ENCODE measurements around the gene SNX19. TPM values are rescaled to one million over a fixed set of nuclear protein-coding genes. Genes with fewer than 3 reads are reported as not detected.
A peak's percentile ranks its signal among the peaks of the same experiment; 100 is the strongest.

SNX19 gene
- total and polyA plus RNA-seq, 2 donors = 37.8 to 54.8 TPM

GRCh38 chr11:130916910-130917309, 631 bp upstream of the SNX19 start:
- Histone ChIP-seq H3K4me1 (ENCODE audit: insufficient read depth) (no peaks in the 10 kb centered on the region), H3K4me3 (ENCODE audit: low read depth, low read length) (peak overlapping the region; percentile 88), H3K27ac (ENCODE audit: low read depth) (no peak overlapping the region), H3K36me3 (ENCODE audit: insufficient read depth) (no peaks in the 10 kb centered on the region)
- DNase-seq (ENCODE audit: extremely low spot score) = no peak
- WGBS = 71% methylated on average over 8 of the region's 8 CpGs

DNA sequence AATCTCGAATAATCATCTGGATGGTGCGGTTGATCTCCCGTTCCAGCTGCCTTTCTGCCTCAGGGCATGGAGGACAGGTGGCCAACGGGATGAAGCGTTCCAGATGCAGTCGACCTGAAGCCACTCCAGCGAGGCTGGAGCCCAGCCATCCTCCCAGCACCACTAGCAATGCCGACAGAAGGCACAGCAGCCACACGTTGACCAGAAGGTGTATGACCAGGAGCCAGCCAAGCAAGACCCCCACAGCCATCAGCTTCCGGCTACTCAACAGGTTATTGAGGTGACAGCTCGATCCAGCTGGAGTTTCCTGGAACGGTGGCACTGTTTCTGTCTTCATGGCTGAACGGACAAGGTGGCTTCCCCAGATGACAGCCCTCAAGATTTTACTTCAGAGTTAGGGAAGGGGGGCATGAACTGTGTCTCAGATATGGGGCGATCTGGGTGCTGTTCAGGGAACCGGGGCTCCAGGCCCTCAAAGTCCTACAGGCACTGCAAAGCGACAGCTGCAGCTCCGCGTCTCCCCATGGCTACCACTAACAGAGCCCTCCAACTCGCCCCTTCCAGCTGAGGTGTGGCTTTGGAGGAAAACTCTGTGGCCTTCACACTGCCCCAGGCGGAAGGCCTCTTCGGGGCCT, 559 bp downstream of the SNX19 start:
- WGBS = 35% methylated on average over 21 of the region's 21 CpGs

GRCh38 chr11:130913268-130913667, 3.0 kb downstream of the SNX19 start:
- WGBS = 87% methylated on average over 2 of the region's 2 CpGs
- Histone ChIP-seq H3K27ac (ENCODE audit: low read depth) (no peak overlapping the region), H3K4me1 (ENCODE audit: insufficient read depth) (no peaks in the 10 kb centered on the region), H3K36me3 (ENCODE audit: insufficient read depth) (no peaks in the 10 kb centered on the region), H3K4me3 (ENCODE audit: low read depth, low read length) (no peak overlapping the region)
- DNase-seq (ENCODE audit: extremely low spot score) = no peak

More for the DNA sequence above, 559 bp downstream of the SNX19 start:
- no peak for DNase-seq (ENCODE audit: extremely low spot score)
- H3K4me1 ChIP-seq (ENCODE audit: insufficient read depth) = no peaks in the 10 kb centered on the region
- peak overlapping the region; percentile 88 for H3K4me3 ChIP-seq (ENCODE audit: low read depth, low read length)
- no peaks in the 10 kb centered on the region for H3K36me3 ChIP-seq (ENCODE audit: insufficient read depth)
- H3K27ac ChIP-seq (ENCODE audit: low read depth) = peak overlapping the region; percentile 64

DNA sequence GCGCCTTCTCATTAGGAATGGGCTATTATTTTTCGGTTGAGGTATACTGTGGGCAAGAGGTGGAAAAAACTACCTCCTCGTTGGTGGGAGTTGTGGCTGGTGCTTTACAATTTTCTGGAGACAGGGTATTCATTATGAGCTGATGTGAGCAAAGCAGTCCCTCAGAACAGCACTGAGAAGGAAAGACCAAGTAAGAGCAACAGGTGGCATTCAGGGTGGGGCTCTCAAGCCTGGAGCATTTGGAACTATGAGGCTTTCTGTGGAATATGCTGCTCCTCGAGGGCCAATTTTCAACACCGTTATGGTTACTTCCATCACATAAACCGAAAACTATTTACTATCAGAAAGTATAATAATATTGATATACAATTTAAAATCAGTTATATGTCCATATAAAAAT, 3.7 kb downstream of the SNX19 start:
- H3K27ac ChIP-seq (ENCODE audit: low read depth) = no peak overlapping the region
- 91% methylated on average over 6 of the region's 6 CpGs for WGBS
- DNase-seq (ENCODE audit: extremely low spot score) = no peak
- H3K4me3 ChIP-seq (ENCODE audit: low read depth, low read length) = no peak overlapping the region
- peaks cover 4% of the 10 kb centered on the region for H3K36me3 ChIP-seq (ENCODE audit: insufficient read depth)
- H3K4me1 ChIP-seq (ENCODE audit: insufficient read depth) = no peaks in the 10 kb centered on the region

DNA sequence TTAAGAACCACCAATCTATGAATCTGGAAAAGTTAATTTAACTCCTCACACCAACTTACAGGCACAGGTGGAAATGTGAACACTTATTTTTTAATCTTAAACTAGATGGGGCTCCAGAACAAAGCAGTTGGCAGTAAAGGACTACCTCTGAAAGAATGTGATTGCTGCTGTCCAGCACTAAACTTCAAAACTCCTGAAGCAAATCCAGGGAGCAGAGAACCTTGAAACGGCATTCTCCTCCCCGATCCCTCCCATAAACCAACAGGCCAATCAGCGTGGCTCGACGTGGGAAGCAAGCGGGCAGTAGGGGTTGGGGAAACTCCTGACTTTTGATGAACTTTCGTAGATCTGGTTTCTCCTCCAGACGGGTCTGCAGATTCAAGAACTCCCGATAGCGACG, 5.0 kb downstream of the SNX19 start:
- Histone ChIP-seq H3K4me3 (ENCODE audit: low read depth, low read length) (no peak overlapping the region), H3K27ac (ENCODE audit: low read depth) (no peak overlapping the region), H3K4me1 (ENCODE audit: insufficient read depth) (no peaks in the 10 kb centered on the region), H3K36me3 (ENCODE audit: insufficient read depth) (peaks cover 6% of the 10 kb centered on the region)
- DNase-seq (ENCODE audit: extremely low spot score) = no peak
- WGBS = 89% methylated on average over 11 of the region's 11 CpGs

DNA sequence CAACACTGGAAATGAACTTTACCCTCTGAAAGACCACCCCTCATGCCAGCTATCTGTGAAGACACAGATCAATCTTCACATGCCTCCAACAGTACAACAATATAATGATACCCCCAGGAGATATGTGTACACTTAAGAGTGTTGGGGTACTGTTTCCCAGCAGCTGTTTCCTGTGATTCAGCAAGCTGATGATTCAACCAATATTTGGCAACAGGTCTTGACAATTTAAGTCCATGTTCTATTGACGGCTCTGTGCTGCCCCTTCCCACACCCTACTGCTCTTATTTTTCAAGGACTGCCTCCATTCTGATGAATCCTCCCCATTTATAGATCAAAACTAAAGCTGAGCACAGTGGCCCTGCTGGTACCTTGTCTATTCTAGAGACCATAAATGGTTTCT, 6.6 kb downstream of the SNX19 start:
- 58% methylated on average over 1 of the region's 1 CpG for WGBS
- Histone ChIP-seq H3K27ac (ENCODE audit: low read depth) (no peak overlapping the region), H3K4me1 (ENCODE audit: insufficient read depth) (no peaks in the 10 kb centered on the region), H3K36me3 (ENCODE audit: insufficient read depth) (peaks cover 11% of the 10 kb centered on the region), H3K4me3 (ENCODE audit: low read depth, low read length) (no peak overlapping the region)
- DNase-seq (ENCODE audit: extremely low spot score) = no peak

DNA sequence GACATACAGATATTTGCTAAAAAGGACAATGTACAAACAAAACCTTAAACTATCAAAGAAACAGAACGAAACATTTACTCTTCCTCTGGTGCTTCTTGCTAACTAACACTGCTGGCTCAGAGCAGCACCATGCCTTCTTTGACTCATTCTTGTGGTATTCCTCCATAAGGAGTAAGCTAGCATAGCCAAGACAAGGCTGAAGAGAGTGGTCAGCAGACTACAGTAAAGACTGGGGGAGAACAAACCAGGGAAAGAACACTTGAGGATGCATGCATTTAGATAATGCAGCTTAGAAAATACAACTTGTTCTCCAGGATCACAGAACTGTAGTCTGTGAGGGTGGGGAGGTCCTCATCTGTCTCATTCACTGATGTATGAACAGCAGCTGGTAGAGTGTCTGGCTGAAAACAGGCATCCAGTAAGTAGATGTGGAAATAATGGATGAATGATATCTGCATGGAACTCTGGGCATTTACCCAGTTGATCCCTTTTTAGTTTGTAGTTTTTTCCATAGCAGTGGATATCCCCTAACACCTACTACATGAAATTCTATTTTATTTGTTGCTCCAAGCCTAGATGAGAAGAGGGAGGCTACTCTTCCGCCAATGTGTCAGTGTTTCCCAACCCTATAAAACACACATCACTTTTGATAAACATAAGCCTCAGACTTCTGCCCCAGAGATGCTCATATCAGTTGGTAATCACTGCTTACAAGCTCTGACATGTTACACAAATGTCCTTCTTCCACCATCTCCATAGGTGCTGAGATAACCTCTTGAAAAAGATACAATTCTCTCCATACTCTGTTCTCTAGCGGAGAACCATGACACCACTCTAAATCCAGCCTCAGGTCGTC, 7.3 kb downstream of the SNX19 start:
- Histone ChIP-seq H3K36me3 (ENCODE audit: insufficient read depth) (peaks cover 11% of the 10 kb centered on the region), H3K27ac (ENCODE audit: low read depth) (no peak overlapping the region), H3K4me1 (ENCODE audit: insufficient read depth) (no peaks in the 10 kb centered on the region), H3K4me3 (ENCODE audit: low read depth, low read length) (no peak overlapping the region)
- 80% methylated on average over 4 of the region's 4 CpGs for WGBS
- no peak for DNase-seq (ENCODE audit: extremely low spot score)

DNA sequence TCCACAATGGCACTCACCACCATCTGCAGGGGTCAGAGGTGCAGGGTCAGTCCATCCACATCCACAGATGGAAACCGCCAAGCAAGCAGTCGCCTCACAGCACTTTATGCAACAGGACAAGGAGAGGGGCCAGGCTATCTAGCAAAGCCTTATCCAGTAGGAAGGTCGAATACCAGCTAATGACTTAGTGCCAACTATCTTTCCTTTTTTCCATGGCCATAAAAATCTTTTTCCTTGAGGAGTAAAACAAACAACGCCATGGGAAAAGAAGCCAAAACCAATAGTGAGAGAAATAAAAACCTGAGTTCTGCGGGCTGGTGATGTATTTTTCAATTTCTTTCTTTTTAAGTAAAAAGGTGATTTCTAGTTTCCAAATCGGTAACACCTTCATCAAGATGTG, 8.2 kb downstream of the SNX19 start:
- no peak overlapping the region for H3K4me3 ChIP-seq (ENCODE audit: low read depth, low read length)
- no peaks in the 10 kb centered on the region for H3K4me1 ChIP-seq (ENCODE audit: insufficient read depth)
- peaks cover 12% of the 10 kb centered on the region for H3K36me3 ChIP-seq (ENCODE audit: insufficient read depth)
- no peak overlapping the region for H3K27ac ChIP-seq (ENCODE audit: low read depth)
- WGBS = 89% methylated on average over 6 of the region's 6 CpGs
- DNase-seq (ENCODE audit: extremely low spot score) = no peak

GRCh38 chr11:130907229-130907628, 9.1 kb downstream of the SNX19 start:
- Histone ChIP-seq H3K4me3 (ENCODE audit: low read depth, low read length) (no peak overlapping the region), H3K4me1 (ENCODE audit: insufficient read depth) (no peaks in the 10 kb centered on the region), H3K27ac (ENCODE audit: low read depth) (no peak overlapping the region), H3K36me3 (ENCODE audit: insufficient read depth) (peaks cover 16% of the 10 kb centered on the region)
- no peak for DNase-seq (ENCODE audit: extremely low spot score)

GRCh38 chr11:130906616-130907015, 9.7 kb downstream of the SNX19 start:
- H3K36me3 ChIP-seq (ENCODE audit: insufficient read depth) = peaks cover 19% of the 10 kb centered on the region
- 67% methylated on average over 2 of the region's 2 CpGs for WGBS

DNA sequence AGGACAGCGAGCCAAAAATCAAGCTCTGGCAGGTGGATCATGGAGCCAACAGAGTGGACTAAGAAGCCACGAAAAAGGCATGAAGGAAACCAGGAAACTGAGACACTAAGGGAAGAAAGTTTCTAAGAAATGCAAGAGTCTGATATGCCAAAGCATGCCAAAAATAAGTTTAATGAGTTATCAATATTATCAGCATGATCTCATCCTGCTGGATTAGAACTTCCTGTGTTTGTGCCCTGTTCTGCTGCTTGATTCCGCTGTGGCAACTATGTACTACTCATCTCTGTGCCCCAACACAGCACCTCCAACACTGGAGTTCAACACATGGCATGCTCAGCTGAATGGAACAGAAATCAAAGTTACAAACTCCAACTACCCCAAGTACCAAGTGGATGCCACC, 10.8 kb downstream of the SNX19 start:
- no peaks in the 10 kb centered on the region for H3K4me1 ChIP-seq (ENCODE audit: insufficient read depth)
- H3K4me3 ChIP-seq (ENCODE audit: low read depth, low read length) = no peak overlapping the region
- peaks cover 19% of the 10 kb centered on the region for H3K36me3 ChIP-seq (ENCODE audit: insufficient read depth)
- no peak overlapping the region for H3K27ac ChIP-seq (ENCODE audit: low read depth)
- DNase-seq (ENCODE audit: extremely low spot score) = no peak
- 89% methylated on average over 3 of the region's 3 CpGs for WGBS

More at GRCh38 chr11:130906616-130907015, 9.7 kb downstream of the SNX19 start:
- DNase-seq (ENCODE audit: extremely low spot score) = no peak
- Histone ChIP-seq H3K4me3 (ENCODE audit: low read depth, low read length) (no peak overlapping the region), H3K27ac (ENCODE audit: low read depth) (no peak overlapping the region), H3K4me1 (ENCODE audit: insufficient read depth) (no peaks in the 10 kb centered on the region)

DNA sequence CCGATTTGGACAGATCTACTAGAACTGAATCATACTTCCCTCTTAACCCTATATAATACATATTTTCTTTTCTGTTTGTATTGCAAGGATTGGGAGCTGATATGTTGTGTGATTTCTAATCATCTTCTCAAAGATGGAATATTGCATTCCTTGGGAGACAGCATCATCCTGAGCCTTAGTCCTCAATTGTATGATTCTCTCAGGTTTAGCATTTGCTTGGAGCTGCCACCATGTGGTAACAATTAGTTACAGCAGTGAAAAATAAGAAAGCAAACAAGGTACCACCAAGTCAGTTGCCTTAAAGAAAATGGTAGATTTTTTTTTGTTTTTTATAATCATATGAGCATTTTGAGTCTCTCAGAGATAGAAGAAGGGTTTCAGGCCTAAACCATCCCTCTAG, 11.9 kb downstream of the SNX19 start:
- H3K36me3 ChIP-seq (ENCODE audit: insufficient read depth) = peaks cover 25% of the 10 kb centered on the region
- H3K4me3 ChIP-seq (ENCODE audit: low read depth, low read length) = no peak overlapping the region
- no peak overlapping the region for H3K27ac ChIP-seq (ENCODE audit: low read depth)
- WGBS = 98% methylated on average over 1 of the region's 1 CpG
- DNase-seq (ENCODE audit: extremely low spot score) = no peak
- no peaks in the 10 kb centered on the region for H3K4me1 ChIP-seq (ENCODE audit: insufficient read depth)

GRCh38 chr11:130902380-130902779, 13.9 kb downstream of the SNX19 start:
- H3K27ac ChIP-seq (ENCODE audit: low read depth) = no peak overlapping the region

GRCh38 chr11:130899106-130899505, 17.2 kb downstream of the SNX19 start:
- H3K27ac ChIP-seq (ENCODE audit: low read depth) = no peak overlapping the region
- H3K4me1 ChIP-seq (ENCODE audit: insufficient read depth) = no peaks in the 10 kb centered on the region
- no peak overlapping the region for H3K4me3 ChIP-seq (ENCODE audit: low read depth, low read length)
- peaks cover 19% of the 10 kb centered on the region for H3K36me3 ChIP-seq (ENCODE audit: insufficient read depth)
- no peak for DNase-seq (ENCODE audit: extremely low spot score)
- 43% methylated on average over 4 of the region's 4 CpGs for WGBS

More at GRCh38 chr11:130902380-130902779, 13.9 kb downstream of the SNX19 start:
- WGBS = 66% methylated on average over 3 of the region's 3 CpGs
- peaks cover 21% of the 10 kb centered on the region for H3K36me3 ChIP-seq (ENCODE audit: insufficient read depth)
- no peak for DNase-seq (ENCODE audit: extremely low spot score)
- no peaks in the 10 kb centered on the region for H3K4me1 ChIP-seq (ENCODE audit: insufficient read depth)
- H3K4me3 ChIP-seq (ENCODE audit: low read depth, low read length) = no peak overlapping the region

Data from urinary bladder (tissue), 4 donors.